ENCODE data around the gene TINAGL1.
A peak's percentile ranks its signal among the peaks of the same experiment; 100 is the strongest.
"Not testable (repeated sequence)": the region's sequence is repeated elsewhere in the genome, so short reads cannot be mapped to it uniquely, and the experiment has no call there.

The TINAGL1 gene

DNA sequence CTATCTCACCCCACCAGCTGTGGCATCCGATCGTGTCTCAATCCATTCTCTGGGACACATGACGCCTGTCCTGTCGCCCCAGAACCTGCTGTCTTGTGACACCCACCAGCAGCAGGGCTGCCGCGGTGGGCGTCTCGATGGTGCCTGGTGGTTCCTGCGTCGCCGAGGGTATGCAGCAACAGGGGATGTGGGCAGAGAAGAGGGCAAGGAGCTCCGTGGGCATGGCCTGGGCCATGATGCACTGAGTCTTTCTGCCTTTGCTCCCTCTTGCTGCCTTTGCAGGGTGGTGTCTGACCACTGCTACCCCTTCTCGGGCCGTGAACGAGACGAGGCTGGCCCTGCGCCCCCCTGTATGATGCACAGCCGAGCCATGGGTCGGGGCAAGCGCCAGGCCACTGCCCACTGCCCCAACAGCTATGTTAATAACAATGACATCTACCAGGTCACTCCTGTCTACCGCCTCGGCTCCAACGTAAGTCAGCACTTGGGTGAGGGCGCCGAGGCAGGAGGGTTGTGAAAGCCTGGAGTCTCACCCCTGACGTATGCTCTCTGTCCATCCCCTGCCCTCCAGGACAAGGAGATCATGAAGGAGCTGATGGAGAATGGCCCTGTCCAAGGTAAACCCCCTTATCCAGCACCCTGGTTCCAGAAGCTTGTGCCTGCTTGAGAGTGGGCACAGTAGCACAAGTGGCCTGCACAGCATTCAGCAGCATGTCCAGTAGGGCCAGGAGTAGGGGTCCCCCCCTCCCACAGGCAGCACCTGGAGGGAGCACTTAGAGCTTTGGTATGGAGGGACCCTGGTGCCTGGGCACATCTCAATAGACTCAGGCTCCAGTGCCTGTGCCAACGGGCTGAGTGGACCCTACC lies 8.8 kb downstream of the TINAGL1 start:
- no peak for DNase-seq

DNA sequence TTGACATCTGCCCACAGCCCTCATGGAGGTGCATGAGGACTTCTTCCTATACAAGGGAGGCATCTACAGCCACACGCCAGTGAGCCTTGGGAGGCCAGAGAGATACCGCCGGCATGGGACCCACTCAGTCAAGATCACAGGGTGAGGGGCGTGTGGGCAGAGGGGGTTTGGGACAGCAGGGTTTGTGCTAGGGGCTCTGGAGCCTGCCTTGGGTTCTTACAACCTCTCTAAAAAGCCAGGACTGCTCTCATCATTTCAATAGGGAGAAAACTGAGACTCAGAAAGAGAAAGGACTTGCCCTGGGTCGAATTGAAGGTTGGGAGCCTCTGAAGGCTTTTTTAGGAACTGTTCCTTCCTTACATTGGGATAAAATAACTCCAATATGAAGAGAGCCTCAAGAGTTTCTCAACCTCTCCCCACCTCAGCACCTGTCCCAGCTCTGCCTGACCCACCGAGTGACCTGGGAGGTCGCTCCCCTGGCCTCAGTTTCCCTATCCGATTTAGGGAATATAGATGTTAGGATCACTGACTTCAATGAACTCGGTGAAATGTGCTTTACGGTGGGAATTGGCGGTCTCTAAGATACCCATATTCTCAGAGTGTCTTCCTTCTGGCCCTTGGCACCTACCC lies 9.5 kb downstream of the TINAGL1 start:
- DNase-seq = no peak

DNA sequence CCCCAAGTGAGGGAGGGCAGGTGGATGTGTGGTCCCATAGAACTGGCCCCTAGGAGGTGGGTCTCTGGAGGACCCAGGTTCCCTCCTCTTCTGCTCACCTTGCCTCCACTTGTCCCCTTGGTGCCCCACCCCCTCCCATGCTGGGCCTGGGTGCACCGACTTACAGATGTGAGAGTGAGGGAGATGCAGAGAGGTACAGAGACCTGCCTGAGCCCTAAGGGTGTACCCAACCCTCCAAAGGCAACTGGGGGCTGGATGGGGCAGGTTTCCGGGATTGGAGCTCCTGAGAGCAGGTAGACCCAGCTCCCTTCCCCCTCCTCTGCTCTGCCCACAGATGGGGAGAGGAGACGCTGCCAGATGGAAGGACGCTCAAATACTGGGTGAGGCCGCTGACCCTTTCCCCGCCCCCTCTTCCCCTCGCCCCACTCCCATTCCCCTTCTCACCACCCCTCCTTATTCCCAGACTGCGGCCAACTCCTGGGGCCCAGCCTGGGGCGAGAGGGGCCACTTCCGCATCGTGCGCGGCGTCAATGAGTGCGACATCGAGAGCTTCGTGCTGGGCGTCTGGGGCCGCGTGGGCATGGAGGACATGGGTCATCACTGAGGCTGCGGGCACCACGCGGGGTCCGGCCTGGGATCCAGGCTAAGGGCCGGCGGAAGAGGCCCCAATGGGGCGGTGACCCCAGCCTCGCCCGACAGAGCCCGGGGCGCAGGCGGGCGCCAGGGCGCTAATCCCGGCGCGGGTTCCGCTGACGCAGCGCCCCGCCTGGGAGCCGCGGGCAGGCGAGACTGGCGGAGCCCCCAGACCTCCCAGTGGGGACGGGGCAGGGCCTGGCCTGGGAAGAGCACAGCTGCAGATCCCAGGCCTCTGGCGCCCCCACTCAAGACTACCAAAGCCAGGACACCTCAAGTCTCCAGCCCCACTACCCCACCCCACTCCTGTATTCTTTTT lies 10.3 kb downstream of the TINAGL1 start:
- DNase-seq = no peak

DNA sequence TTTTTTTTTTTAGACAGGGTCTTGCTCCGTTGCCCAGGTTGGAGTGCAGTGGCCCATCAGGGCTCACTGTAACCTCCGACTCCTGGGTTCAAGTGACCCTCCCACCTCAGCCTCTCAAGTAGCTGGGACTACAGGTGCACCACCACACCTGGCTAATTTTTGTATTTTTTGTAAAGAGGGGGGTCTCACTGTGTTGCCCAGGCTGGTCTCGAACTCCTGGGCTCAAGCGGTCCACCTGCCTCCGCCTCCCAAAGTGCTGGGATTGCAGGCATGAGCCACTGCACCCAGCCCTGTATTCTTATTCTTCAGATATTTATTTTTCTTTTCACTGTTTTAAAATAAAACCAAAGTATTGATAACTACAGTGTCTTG lies 11.0 kb downstream of the TINAGL1 start:
- DNase-seq = not testable (repeated sequence)

DNA sequence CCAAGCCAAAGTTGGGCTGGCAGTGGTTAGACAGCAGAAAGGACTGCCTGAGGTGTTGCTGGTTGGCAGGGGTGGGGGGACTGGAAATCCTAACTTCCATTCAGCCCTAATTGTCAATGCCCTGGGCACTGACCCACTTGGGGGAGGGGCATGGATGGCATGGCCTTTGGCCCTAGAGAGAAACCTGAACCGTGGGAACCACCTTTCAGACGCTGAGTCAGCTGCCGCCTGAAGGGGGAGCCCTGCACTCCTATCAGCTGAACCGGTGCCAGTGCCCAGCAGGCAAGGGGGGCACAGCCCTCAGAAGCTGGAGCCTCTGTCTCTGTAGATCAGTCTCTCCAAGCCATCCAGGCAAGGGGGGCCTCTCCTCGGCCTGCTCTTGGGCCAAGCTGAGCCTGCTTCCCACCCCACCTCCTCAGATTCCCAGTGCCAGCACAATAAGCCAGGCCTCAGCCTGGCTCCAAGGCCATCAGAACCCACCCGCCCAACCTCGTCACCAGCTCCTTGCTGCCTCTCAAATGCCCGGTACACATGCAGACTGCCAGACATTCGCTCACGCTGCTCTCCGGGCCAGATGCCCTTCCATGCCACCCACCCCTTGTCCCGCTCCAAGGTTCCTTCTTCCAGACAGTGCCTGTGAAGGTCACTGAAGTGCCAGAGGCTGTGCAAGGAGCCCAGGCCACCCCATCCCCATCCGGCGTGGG lies 11.6 kb downstream of the TINAGL1 start:
- no peak for DNase-seq

DNA sequence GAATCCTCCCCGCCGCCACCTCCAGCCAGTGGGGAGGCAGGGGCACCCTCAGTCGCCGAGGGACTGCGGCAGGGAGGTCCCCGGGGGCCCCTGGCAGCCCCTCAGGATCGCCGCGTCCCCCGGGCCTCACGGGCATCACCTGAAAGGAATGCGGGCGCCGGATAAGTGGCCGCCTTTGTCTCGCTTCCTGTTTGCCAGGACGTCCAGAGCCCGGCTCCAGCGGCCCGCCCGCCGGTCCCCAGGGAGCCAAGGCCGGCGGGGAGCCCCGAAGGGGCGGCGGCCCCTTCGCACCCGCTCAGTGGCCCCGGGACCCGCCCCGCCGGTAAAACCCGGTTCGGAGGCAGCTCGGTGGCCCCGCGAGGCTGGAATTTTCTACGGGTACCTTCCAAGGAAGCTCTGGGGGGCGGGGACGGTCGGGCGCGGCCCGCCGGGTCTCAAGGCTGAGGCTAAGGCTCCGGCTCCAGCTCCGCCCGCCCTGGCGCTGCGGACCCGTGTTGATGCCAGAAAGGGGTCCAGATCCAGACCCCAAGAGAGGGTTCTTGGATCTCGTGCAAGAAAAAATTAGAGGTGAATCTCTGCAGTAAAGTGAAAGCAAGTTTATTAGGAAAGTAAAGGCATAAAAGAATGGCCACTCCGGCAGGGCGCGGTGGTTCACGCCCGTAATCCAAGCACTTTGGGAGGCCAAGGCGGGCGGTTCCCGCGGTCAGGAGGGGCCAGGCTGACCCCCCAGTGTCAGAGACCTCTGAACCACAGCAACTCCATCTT lies 12.6 kb downstream of the TINAGL1 start:
- no peak for DNase-seq

DNA sequence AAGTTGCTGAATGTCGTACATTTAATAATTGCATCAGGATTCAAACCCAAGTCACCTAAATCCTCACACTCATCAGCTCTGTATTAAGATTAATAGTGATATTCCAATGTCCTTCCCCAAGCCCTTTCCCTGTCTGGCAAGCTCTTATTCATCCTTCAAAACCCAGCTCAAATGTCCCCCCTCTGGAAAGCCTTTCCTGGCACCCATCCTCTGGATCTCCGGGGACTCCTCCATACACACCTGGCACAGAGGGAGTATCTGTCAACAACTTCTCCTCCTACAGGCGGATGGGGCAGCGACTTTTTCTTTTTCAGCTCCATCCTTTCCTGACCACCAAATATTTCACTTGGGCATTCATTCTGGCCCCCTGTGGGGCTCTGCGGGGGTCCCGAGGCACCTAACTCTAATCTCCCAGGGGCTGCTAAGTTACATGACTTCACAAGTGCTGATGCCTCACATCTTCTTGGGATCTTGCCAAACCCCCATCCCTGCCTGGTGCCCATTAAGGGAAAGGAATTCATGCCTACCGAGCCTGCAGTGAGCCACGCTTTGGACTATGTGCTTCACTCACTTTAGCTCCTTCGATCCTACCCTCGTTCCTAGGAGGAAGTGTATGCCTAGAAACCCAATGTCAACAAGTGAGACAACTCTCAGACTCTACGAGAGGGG lies 15.2 kb downstream of the TINAGL1 start:
- DNase-seq = no peak

DNA sequence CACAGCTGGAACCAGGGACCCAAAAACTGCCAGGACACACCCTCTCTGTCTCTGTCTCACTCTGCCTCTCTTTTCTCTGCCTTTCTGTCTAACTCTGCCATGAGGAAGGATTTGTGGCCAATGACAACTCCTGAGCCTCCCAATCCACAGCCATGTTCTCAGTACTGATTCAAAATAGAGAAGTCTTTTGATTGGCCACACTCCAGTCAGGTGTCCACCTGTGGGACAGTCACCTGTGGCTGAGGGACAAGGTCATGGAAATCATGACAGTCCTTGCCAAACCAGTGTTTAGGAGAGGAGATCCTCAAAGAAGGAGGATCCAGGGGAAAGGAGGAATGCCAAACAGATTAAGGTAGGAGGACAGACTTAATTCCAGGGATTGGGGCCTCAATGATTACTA lies 15.8 kb downstream of the TINAGL1 start:
- DNase-seq = no peak

DNA sequence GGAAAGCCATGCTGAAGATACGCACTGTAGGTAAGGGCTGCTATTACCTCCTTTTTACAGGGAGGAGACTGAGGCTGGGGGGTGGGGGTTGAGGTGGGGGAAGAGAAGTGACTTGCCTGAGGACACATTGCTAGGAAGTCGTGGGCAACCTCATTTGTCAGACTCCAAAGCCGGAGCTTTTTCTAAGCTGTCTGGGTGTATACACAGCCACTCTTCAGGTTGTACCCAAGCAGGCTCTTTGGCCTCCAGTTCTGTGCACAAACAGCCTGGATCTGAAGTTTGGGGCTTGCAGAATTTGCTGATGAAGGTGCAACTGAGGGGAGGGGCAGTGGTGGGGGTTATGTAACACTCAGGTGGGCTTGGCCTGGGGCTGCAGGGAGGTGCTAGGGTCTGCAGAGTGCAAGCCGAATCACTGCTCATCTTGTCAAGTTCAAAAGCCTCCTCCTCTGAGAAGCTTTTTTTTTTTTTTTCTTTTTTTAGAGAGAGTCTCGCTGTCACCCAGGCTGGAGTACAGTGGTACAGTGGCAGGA lies 16.9 kb downstream of the TINAGL1 start:
- DNase-seq = no peak

DNA sequence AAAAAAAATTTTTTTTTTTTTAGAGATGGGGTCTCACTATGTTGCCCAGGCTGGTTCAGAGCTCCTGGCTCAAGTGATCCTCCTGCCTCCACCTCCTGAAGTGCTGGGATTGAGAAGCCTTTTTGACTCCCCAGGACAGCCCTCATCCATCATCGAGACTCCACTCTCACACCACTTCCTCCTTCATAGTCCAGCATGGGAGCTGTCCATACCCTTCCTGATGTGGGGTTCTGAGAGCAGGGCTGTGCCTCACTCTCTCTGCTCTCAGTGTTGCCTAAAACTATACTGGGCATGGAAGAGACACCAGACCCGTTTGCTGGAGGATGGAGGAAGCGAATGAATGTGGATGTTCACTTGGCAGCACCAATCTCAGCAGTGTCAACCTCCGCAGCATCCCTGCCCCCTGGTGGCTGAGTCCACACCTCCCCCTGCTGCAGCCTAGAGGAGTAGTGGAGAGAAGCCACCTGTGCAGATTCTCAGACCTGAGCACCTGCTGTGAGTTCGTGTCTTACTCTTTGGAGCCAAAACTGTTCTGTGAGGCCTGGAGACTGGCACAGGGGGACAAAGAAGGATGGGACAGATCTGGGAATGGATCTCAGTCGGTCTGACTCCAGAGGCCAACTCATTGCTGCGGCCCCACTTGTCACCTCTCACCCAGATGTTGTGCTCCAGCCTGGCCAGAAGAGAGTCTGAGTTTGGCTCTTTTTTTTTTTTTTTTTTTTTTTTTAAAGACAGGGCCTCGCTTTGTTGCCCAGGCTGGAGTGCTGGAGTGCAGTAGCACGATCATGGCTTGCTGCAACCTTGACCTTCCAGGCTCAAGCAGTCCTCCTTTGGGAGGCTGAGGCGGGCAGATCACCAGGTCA lies 17.7 kb downstream of the TINAGL1 start:
- DNase-seq = no peak

DNA sequence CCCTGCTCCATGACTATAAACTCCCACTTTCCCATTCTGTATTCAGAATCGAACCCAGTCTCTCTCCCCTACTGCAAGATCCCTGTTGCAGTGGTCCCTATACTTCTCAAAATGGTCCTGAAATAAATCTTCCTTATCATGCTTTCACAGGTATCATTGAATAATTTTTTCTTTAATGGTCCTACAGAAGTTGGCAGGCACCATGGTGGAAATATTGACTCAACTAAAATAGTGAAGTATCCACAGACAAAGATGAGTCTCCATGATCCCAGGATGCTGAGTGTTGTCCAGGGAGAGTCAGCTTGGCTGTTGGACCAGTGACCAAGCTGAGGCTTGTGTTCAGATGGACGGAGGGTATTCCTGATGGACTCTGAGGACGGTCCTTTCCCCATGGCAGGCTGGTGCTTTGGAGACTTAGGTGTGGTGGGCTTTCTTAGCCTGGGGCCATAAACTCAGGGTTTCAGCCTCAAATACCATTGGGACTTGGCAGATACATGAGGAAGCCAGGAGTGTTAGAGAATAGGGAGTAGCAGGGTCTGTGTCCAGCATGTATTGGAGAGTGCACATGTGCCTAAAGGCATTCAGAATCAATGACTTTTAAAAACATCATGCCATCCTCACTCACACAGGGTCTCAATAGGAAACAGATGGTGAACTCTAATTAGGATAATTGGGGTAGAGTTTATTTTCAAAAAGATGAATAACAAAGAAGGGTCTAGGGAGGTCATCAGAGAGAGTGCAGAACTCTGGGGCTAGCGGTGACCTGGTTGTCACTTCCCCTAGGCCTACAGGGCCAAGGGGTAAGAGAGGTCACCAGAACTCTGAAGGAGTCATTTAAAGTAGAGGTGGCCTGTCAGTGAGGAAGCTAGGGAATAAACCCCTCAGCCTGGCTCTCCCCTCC lies 19.8 kb downstream of the TINAGL1 start:
- DNase-seq = no peak

DNA sequence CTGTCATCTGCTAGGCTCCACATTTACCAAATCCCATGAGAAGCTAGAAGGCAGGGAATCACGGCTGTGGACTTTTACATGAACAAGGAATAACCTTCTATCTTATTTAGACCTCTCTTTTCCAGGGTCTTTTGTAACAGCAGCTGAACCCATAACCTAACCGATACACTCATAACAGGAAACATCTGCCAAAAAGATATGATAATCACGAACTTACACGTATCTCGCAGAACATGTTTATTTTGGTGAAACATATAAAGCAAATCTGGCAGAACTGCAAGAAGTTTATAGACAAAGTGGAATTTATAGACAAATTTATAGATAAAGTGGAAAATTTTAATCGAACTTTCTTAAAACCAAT lies 20.4 kb downstream of the TINAGL1 start:
- DNase-seq = no peak

DNA sequence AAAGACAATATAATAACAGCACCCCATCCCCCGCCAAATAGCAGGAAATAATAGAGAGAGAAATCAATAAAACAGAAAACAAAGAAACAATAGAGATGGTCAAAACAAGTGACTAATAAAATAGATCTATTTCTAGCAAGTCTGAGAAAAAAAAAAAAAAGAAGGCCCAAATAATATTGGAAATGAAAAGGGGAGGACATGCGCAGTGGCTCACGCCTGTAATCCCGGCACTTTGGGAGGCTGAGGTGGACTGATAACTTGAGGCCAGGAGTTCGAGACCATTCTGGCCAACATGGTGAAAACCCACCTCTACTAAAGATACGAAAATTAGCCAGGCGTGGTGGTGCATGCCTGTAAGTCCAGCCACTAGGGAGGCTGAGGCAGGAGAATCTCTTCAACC lies 22.7 kb downstream of the TINAGL1 start:
- no peak for DNase-seq

DNA sequence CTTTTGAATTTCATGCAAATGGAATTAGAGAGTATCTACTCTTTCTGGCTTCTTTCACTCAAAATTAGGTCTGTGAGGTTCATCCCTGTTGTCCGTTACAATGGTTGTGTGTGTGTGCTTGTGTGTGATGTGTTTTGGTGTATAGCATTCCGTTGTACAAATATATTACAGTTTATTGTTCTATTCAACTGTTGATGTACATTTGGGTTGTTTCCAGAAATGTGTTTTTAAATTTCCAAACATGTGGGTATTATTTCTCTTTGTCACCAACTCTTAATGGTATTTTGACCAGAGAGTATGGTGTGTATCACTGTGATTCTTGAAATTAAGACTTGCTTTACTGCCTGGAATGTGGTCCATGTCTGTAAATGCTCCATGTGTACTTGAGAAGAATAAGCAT lies 24.3 kb downstream of the TINAGL1 start:
- no peak for DNase-seq

DNA sequence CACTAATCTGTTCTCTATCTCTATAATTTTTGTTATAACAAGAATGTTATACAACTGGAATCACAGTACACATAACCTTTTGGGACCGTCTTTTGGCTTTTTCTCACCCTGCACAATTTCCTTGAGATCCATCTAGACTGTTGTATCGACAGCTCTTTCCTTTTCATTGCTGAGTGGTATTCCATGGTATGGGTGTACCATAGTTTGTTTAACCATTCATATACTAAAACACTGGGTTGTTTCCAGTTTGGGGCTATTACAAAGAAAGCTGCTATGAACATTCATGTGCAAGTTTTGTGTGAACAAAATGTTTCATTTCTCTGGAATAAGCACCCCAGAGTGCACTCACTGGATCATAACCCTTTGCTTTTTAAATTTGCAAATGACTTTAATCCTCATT lies 25.8 kb downstream of the TINAGL1 start:
- no peak for DNase-seq

DNA sequence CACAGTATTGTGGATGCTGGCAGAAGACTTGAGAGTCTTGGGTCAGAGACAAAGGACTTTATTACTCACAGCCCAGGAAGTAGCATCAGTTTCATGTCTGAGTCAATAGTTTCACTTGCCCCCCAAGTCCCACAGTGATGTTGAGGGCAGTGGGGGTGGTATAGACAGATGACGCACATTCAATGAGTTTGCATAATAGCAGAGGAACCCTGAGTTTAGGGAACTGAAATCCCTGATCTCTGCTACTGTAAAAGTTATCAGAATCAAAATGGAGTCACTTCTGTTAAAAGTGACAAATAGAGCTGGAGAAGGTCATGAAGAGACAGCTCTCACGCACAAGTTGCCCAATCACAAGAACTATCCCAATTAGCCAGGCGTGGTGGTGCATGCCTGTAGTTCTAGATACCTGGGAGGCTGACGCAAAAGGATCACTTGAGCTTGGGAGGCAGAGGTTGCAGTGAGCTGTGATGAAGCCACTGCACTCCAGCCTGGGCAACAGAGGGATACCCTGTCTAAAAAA lies 29.7 kb downstream of the TINAGL1 start:
- peak; percentile 88 for DNase-seq

DNA sequence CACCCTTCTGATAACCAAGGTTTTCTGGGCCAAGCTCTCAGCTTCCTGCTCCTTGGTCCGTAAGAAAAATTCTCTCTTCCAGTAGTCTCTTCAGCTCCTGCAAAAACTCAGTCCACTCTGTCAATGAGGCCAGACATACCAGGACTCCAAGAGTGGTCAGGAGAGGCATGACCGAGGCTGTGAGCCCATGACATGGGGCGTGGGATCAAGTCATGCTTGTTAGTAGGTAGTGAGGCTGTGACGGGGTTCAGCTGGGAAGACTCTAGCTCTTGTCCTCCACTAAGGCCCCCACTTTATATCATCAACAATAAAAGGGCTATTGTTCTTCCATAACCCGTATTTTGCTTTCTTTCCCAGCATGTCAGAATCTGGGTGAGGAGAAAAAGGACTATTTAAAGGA lies 31.0 kb downstream of the TINAGL1 start:
- no peak for DNase-seq

DNA sequence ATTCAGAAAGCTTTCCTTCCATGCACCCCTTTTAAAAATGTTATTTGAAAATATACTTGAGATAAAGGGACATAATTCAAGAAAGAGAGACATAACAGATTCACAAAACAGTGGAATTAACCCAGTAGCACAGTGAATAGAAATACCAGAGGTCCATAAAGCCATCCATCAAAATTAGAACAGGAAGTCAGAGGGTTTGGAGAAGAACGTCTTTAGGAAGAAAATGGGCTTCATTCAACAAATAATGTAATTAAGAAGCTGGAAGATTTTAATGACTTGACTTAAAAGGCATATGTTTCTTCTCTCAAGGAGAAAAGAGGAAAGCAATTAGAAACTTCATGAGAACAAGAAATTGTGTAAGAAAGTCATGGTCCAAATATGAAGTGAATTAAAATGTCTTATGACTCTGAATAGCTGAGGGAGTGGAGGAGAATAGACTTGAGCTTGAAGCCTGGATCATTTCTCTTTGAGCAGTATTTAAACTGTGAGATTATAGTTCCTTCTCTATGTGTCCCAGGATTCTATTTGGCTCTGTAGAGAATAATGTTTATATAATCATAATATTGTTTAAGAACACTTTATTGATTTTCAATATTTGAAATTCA lies 33.3 kb downstream of the TINAGL1 start:
- DNase-seq = no peak
